Suppressor macrophage (primary cell): ENCODE data around the gene TMEM106C.
A peak's percentile ranks its signal among the peaks of the same experiment; 100 is the strongest.

Experiments used
- DNase-seq, 4 experiments: peaks; one replicate each; pipeline ENCODE4 v3.0.0-alpha.2; 2020 to 2022
- total RNA-seq, 17 experiments: gene quantifications; one replicate each; lab custom pipeline; 2026; ENCODE audit warnings: mixed read lengths in 6 of 17, inconsistent platforms in 3 of 17; lab: John Stamatoyannopoulos, UW

Gene TMEM106C
- 10.5 to 57.4 (median 27.8) reads per million in 17 experiments for total RNA-seq

GRCh38 chr12:47963340-47964040 lies at the start of gene TMEM106C:
Gene TMEM106C, plus strand, starts transcription at chr12:47963596. Its CDS starts 641 bp downstream, at chr12:47964237.
- peak; percentile 93 to 97 (median 96) for DNase-seq

GRCh38 chr12:47920913-47921312 lies 42.5 kb upstream of the TMEM106C start:
- no peak for DNase-seq

- no peak for DNase-seq
These were observed 41.5 kb upstream of the TMEM106C start for GRCh38 chr12:47921907-47922306.

- DNase-seq = no peak
These were observed 36.0 kb upstream of the TMEM106C start for GRCh38 chr12:47927346-47927745.

- DNase-seq = no peak
These were observed 32.8 kb upstream of the TMEM106C start for GRCh38 chr12:47930634-47931033.

GRCh38 chr12:47931187-47931586 lies 32.2 kb upstream of the TMEM106C start:
- no peak for DNase-seq

GRCh38 chr12:47935184-47935583 lies 28.2 kb upstream of the TMEM106C start:
- DNase-seq = no peak

- peak in 1 of 4 experiments; percentile 6 for DNase-seq
These were observed 25.3 kb upstream of the TMEM106C start for GRCh38 chr12:47938093-47938492.

GRCh38 chr12:47938594-47938993 lies 24.8 kb upstream of the TMEM106C start:
- DNase-seq = no peak

GRCh38 chr12:47939009-47939601 lies 24.3 kb upstream of the TMEM106C start:
- DNase-seq = no peak

GRCh38 chr12:47940773-47941474 lies 22.5 kb upstream of the TMEM106C start:
- DNase-seq = no peak

- DNase-seq = peak; percentile 14 to 67 (median 44)
These were observed 22.0 kb upstream of the TMEM106C start for GRCh38 chr12:47941475-47941780.

- peak in 2 of 4 experiments; percentile 28 to 53 for DNase-seq
These were observed 21.4 kb upstream of the TMEM106C start for GRCh38 chr12:47941871-47942613.

- DNase-seq = no peak
These were observed 20.7 kb upstream of the TMEM106C start for GRCh38 chr12:47942614-47943225.

GRCh38 chr12:47943623-47944340 lies 19.6 kb upstream of the TMEM106C start:
- no peak for DNase-seq

- no peak for DNase-seq
These were observed 18.6 kb upstream of the TMEM106C start for GRCh38 chr12:47944685-47945340.

GRCh38 chr12:47945341-47945728 lies 18.1 kb upstream of the TMEM106C start:
- no peak for DNase-seq

GRCh38 chr12:47946413-47947323 lies 16.7 kb upstream of the TMEM106C start:
- DNase-seq = peak; percentile 29 to 63 (median 46)

- DNase-seq = no peak
These were observed 16.1 kb upstream of the TMEM106C start for GRCh38 chr12:47947341-47947740.
